ENCODE results near the gene MYO16. TPM values are rescaled to one million over a fixed set of nuclear protein-coding genes. Genes with fewer than 3 reads are reported as not detected.

MYO16 gene
- total and polyA plus RNA-seq, 12 donors, result 0.29 to 5.9 (median 1.4) TPM

DNA sequence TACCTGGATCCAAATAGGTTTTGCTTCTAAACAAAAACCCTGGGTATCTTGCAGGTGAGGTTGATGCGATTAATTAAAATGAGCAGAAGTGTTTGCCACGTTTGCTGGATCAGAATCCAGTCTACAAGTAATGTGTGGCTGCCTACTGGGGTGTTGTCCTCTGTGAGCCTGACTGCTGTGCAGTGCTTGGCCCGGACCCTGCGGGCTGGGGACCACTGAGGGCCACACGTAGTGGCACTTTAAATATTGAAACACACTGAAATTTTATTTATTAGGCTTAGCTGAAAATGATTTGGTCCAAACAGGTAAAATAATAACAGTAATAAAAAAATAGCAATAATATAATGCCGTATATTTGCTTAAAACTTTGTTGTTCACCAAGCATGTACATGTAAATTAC is 338.0 kb downstream of the MYO16 start:
- WGBS, 2 donors, result 90 to 93% methylated on average over 6 of the region's 6 CpGs
- TF ChIP-seq, protein P1, sequence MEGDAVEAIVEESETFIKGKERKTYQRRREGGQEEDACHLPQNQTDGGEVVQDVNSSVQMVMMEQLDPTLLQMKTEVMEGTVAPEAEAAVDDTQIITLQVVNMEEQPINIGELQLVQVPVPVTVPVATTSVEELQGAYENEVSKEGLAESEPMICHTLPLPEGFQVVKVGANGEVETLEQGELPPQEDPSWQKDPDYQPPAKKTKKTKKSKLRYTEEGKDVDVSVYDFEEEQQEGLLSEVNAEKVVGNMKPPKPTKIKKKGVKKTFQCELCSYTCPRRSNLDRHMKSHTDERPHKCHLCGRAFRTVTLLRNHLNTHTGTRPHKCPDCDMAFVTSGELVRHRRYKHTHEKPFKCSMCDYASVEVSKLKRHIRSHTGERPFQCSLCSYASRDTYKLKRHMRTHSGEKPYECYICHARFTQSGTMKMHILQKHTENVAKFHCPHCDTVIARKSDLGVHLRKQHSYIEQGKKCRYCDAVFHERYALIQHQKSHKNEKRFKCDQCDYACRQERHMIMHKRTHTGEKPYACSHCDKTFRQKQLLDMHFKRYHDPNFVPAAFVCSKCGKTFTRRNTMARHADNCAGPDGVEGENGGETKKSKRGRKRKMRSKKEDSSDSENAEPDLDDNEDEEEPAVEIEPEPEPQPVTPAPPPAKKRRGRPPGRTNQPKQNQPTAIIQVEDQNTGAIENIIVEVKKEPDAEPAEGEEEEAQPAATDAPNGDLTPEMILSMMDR (IDR thresholded peaks at IDR 0.05), result no peak
- Histone ChIP-seq H3K27me3 (no peaks in the 10 kb centered on the region), H3K36me3 (no peaks in the 10 kb centered on the region), H3K4me1 (no peaks in the 10 kb centered on the region), H3K9me3 (no peaks in the 10 kb centered on the region), H3K27ac (no peak overlapping the region), H3K4me3 (no peak overlapping the region)
- no peak for DNase-seq
- intact Hi-C loops (cut with DNase I), result loop anchor here in 6 of 10 donors (10.0 kb wide), 3 partner anchors 167 to 1137 kb away; partner anchors contain the start of gene IRS2 (in 3 of the 6)
- ATAC-seq, result no peak

DNA sequence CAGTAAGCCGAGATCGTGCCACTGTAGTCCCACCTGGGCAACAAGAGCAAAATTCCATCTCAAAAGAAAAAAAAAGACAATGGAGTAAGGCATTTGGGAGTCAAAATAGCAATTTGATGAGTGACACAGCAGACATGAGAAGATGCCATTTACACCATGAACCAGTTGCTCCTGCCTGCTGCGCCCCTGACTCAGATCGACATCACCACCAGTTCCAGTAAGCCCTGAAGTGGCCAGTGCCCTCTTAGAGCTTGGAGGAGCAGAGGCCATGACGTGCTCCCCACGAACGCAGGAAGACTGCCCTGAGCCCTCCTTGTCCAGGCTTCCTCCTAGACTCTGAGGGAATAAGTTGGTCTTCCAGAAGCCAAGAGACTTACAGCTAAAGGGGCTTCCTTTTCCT is 339.2 kb downstream of the MYO16 start:
- TF ChIP-seq, protein P1 (IDR thresholded peaks at IDR 0.05), result no peak
- ATAC-seq, result no peak
- no peak overlapping the region for H3K4me3 ChIP-seq
- WGBS, 2 donors, result 88 to 97% methylated on average over 7 of the region's 7 CpGs
- H3K27ac ChIP-seq, result no peak overlapping the region
- H3K36me3 ChIP-seq, result no peaks in the 10 kb centered on the region
- no peaks in the 10 kb centered on the region for H3K9me3 ChIP-seq
- intact Hi-C loops (cut with DNase I), result loop anchor here in 6 of 10 donors (10.0 kb wide), 3 partner anchors 166 to 1136 kb away; partner anchors contain the start of gene IRS2 (in 3 of the 6)
- H3K27me3 ChIP-seq, result no peaks in the 10 kb centered on the region
- no peaks in the 10 kb centered on the region for H3K4me1 ChIP-seq
- no peak for DNase-seq

DNA sequence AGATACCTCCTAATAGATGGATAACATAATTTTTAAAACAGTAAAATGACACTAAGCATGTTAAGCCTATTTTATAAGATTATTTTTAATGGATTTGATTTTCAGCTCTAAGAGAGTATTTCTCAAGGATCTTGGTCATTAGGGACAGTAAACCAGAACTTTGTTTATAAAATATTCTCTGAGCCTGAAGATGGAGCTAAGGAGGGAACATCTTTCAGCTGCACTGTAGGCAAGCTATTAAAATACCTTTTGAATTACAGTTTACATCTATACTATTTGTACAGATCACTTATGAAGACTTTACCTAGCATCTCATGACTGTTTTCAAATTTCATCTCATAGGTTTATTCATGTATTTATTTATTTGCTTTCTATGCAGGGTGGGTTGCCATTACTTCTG is 345.3 kb downstream of the MYO16 start:
- TF ChIP-seq, protein P1 (IDR thresholded peaks at IDR 0.05), result no peak
- no peak overlapping the region for H3K4me3 ChIP-seq
- intact Hi-C loops (cut with DNase I), result loop anchor here in 1 of 10 donors (5.0 kb wide), 1 partner anchor 803 kb away; no protein-coding TSS in a partner anchor
- H3K9me3 ChIP-seq, result peaks cover 0 to 3% (median 0%) of the 10 kb centered on the region in 11 donors
- H3K36me3 ChIP-seq, result no peaks in the 10 kb centered on the region
- peaks cover 0 to 11% (median 0%) of the 10 kb centered on the region in 7 donors for H3K27me3 ChIP-seq
- DNase-seq (no peak), ATAC-seq (no peak)
- H3K27ac ChIP-seq, result no peak overlapping the region
- no peaks in the 10 kb centered on the region for H3K4me1 ChIP-seq

DNA sequence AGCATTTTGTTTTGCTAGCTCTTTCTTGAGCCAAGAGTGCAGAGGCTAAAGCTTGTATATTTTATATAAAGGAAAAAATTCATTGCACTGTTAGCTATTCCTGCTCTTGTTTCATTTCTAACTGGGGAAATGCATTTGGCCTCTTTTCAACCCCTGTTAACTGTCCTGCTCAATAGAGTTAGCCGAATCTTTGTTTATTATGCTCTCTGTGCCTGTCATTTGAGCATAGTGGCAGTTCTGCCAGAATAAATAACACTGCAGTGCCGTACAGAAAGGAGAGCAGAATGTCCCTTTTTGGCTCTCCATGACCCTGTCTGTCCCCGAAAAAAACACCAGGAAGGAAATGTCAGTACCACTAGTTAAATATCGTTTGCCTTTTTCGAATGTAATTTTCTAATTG is 350.8 kb downstream of the MYO16 start:
- Histone ChIP-seq H3K9me3 (peaks cover 0 to 3% (median 0%) of the 10 kb centered on the region in 11 donors), H3K27ac (no peak overlapping the region), H3K4me3 (no peak overlapping the region), H3K36me3 (no peaks in the 10 kb centered on the region), H3K27me3 (peaks cover 0 to 11% (median 0%) of the 10 kb centered on the region in 7 donors), H3K4me1 (peaks cover 0 to 7% (median 0%) of the 10 kb centered on the region in 9 donors)
- peak in 1 of 8 donors; percentile 65 for ATAC-seq
- intact Hi-C loops (cut with DNase I), result no loop called here
- 26 to 38% methylated on average over 5 of the region's 5 CpGs for WGBS, 2 donors
- DNase-seq, result no peak
- TF ChIP-seq, protein P1 (IDR thresholded peaks at IDR 0.05), result no peak
